HepG2 (cell line): Measurements from ENCODE around the gene PIAS3. TPM values are rescaled to one million over a fixed set of nuclear protein-coding genes. Genes with fewer than 3 reads are reported as not detected.

Source experiments
- ATAC-seq: fragments of 200-7000 bp; cut with Tn5 transposase; 3 replicates; pipeline ENCODE4 v1.9.1; 2020; ENCODE audit warnings: mild to moderate bottlenecking, moderate library complexity
- BruUV-seq: library from RNA; stranded (reverse); fragments of 400-500 nt; replicated peaks from 2 replicates; lab custom pipeline; 2021; lab: Mats Ljungman, UMichigan
- CTCF ChIA-PET: fragments of 300-600 bp; formaldehyde crosslinking; extraction: SDS; loops from one replicate; lab custom pipeline; 2021; ENCODE audit warnings: low total read pairs, inconsistent platforms, low intra/inter-chr PET ratio; lab: Yijun Ruan, JAX
- POLR2A ChIA-PET: fragments of 350-600 bp; sonication (Branson Sonifier 250); formaldehyde crosslinking; loops from one replicate; lab custom pipeline; 2020; ENCODE audit warnings: antibody characterized with exemption, inconsistent platforms; lab: Yijun Ruan, JAX
- DNase-seq: peaks from one replicate; pipeline ENCODE4 v3.0.0-alpha.2; 2015; ENCODE audit warnings: low spot score
- FAIRE-seq: peaks from 3 replicates; lab custom pipeline; 2011; peaks lifted over from hg19 to GRCh38; lab: Jason Lieb, UNC
- H2AFZ ChIP-seq: one replicate; pipeline ENCODE4 v1.6.1; 2011; ENCODE audit warnings: low read length, inconsistent platforms
- H3K27ac ChIP-seq: fragments of 300-600 bp; 3 replicates; pipeline ENCODE4 v1.8.0; 2011; ENCODE audit warnings: mixed run types, mild to moderate bottlenecking, mixed read lengths, low read length, inconsistent platforms; ENCODE audit not compliant: insufficient read depth; ENCODE audit errors: extremely low read length
- H3K27me3 ChIP-seq, 2 experiments: fragments of 200-600 bp in 1 of 2; 2 replicates in 1 of 2; 3 replicates in 1 of 2; pipeline versions ENCODE4 v1.6.0 to v1.8.0; 2011; ENCODE audit warnings: low read length in 2 of 2, mild to moderate bottlenecking in 2 of 2, moderate library complexity in 2 of 2, inconsistent platforms in 1 of 2; ENCODE audit not compliant: insufficient read depth in 2 of 2, control insufficient read depth in 1 of 2
- H3K36me3 ChIP-seq, 2 experiments: fragments of 200-600 bp in 1 of 2; replicated peaks in 1 of 2; 2 replicates in 1 of 2; 3 replicates in 1 of 2; pipeline versions ENCODE4 v1.5.1 to v1.8.0; 2011; ENCODE audit warnings: low read length in 2 of 2, inconsistent platforms in 1 of 2; ENCODE audit not compliant: insufficient read depth in 2 of 2, control insufficient read depth in 1 of 2
- H3K4me1 ChIP-seq: 2 replicates; pipeline ENCODE4 v1.5.1; 2012; ENCODE audit warnings: low read length, inconsistent platforms; ENCODE audit not compliant: insufficient read depth
- H3K4me2 ChIP-seq: 2 replicates; pipeline ENCODE4 v1.6.0; 2011; ENCODE audit warnings: low read depth, low read length, inconsistent platforms
- H3K4me3 ChIP-seq, 3 experiments: fragments of 200-600 bp in 1 of 3; sonication (generic), shearing (Covaris generic) in 1 of 3; replicated peaks in 1 of 3; 2 replicates each; pipeline ENCODE4 v1.5.1; 2011 to 2016; ENCODE audit warnings: low read length in 3 of 3, inconsistent platforms in 2 of 3, low read depth in 2 of 3, mild to moderate bottlenecking in 2 of 3, control low read depth in 1 of 3, mixed read lengths in 1 of 3; ENCODE audit not compliant: insufficient read depth in 1 of 3
- H3K79me2 ChIP-seq: one replicate; pipeline ENCODE4 v1.6.1; 2011; ENCODE audit warnings: low read length, inconsistent platforms; ENCODE audit not compliant: insufficient read depth
- H3K9ac ChIP-seq: 2 replicates; pipeline ENCODE4 v1.6.0; 2011; ENCODE audit warnings: mild to moderate bottlenecking, low read depth, low read length, inconsistent platforms; ENCODE audit not compliant: insufficient read depth
- H3K9me3 ChIP-seq: 2 replicates; pipeline ENCODE4 v1.5.1; 2012; ENCODE audit warnings: mild to moderate bottlenecking, low read length
- H4K20me1 ChIP-seq: 2 replicates; pipeline ENCODE4 v1.6.0; 2011; ENCODE audit warnings: inconsistent platforms, mild to moderate bottlenecking, low read length, moderate library complexity; ENCODE audit not compliant: insufficient read depth
- ARNTL ChIP-seq: sonication (generic); formaldehyde crosslinking; IDR thresholded peaks from 2 replicates; pipeline ENCODE4 v1.4.0; 2020; ENCODE audit warnings: mild to moderate bottlenecking, missing genetic modification reagents
- MED13 ChIP-seq: sonication (generic); formaldehyde crosslinking; IDR thresholded peaks from 2 replicates; pipeline ENCODE4 v1.5.0; 2020; ENCODE audit warnings: missing genetic modification reagents
- MIXL1 ChIP-seq: IDR thresholded peaks from 2 replicates; pipeline ENCODE4 v1.6.1; 2016
- MXI1 ChIP-seq: IDR thresholded peaks from 3 replicates; pipeline ENCODE4 v1.6.1; 2012; ENCODE audit warnings: low read depth, low read length, inconsistent platforms, borderline replicate concordance
- NBN ChIP-seq: fragments of 450-650 bp; conservative IDR thresholded peaks from 2 replicates; pipeline ENCODE4 v1.6.1; 2017
- PHB2 ChIP-seq: fragments of 450-650 bp; IDR thresholded peaks from 2 replicates; pipeline ENCODE4 v1.6.1; 2018; ENCODE audit not compliant: partially characterized antibody
- REXO4 ChIP-seq: sonication (generic); formaldehyde crosslinking; IDR thresholded peaks from 2 replicates; pipeline ENCODE4 v1.8.0; 2022; ENCODE audit warnings: missing genetic modification reagents, mild to moderate bottlenecking, borderline replicate concordance
- STAG1 ChIP-seq: sonication (generic); formaldehyde crosslinking; IDR thresholded peaks from 2 replicates; pipeline ENCODE4 v1.4.0; 2020; ENCODE audit warnings: missing genetic modification reagents
- ZBTB10 ChIP-seq: sonication (generic); formaldehyde crosslinking; IDR thresholded peaks from 2 replicates; pipeline ENCODE4 v1.4.0; 2020; ENCODE audit warnings: missing genetic modification reagents, borderline replicate concordance
- ZEB1 ChIP-seq: IDR thresholded peaks from 2 replicates; pipeline ENCODE4 v1.6.1; 2012; ENCODE audit warnings: mild to moderate bottlenecking, low read depth, inconsistent platforms; ENCODE audit not compliant: insufficient replicate concordance
- ZNF12 ChIP-seq: sonication (generic); formaldehyde crosslinking; IDR thresholded peaks from 2 replicates; pipeline ENCODE4 v1.5.0; 2020; ENCODE audit warnings: missing genetic modification reagents
- ZNF431 ChIP-seq: sonication (generic); formaldehyde crosslinking; IDR thresholded peaks from 2 replicates; pipeline ENCODE4 v1.9.0; 2022; ENCODE audit warnings: missing genetic modification reagents, low read depth, mild to moderate bottlenecking, borderline replicate concordance
- ZNF589 ChIP-seq: sonication (generic); formaldehyde crosslinking; conservative IDR thresholded peaks from 2 replicates; pipeline ENCODE4 v1.8.0; 2022; ENCODE audit warnings: mild to moderate bottlenecking, moderate library complexity, missing genetic modification reagents
- ZNF709 ChIP-seq: sonication (generic); formaldehyde crosslinking; IDR thresholded peaks from 2 replicates; pipeline ENCODE4 v1.5.0; 2020; ENCODE audit warnings: mild to moderate bottlenecking, missing genetic modification reagents
- WGBS: methylation state at CpG from one replicate; pipeline ENCODE4 v1.1.6; 2017; ENCODE audit warnings: low lambda C conversion rate; 5-methylcytosine and 5-hydroxymethylcytosine counted together
- in situ Hi-C: cut with HindIII; loops from 2 replicates; pipeline ENCODE4 v1.10.0; 2017; ENCODE audit warnings: low pct_unique_long_range_greater_than_20kb; ENCODE audit not compliant: extremely low pct_ligation_motif_present
- intact Hi-C: fragments of 100-400 bp; cut with micrococcal nuclease; formaldehyde crosslinking; loops from one replicate; pipeline ENCODE4 v1.10.0; 2022; ENCODE audit not compliant: unreplicated experiment
- polyA plus RNA-seq, 8 experiments: library from polyadenylated mRNA; depleted of rRNA in 3 of 8; stranded (reverse) in 7 of 8; unstranded in 1 of 8; fragments of >200 nt; fragmentation: Illumina TruSeq in 4 of 8; extraction: Trizol in 4 of 8; gene quantifications; 2 replicates each; pipeline versions ENCODE4 v1.2.1 to v1.2.3, GENCODE V29; 2011 to 2016; ENCODE audit warnings: low read depth in 4 of 8, missing spikeins in 1 of 8, mixed read lengths in 1 of 8; ENCODE audit not compliant: insufficient read depth in 1 of 8
- total RNA-seq, 5 experiments: library from RNA; depleted of rRNA; stranded (reverse); fragments of >200 nt; fragmentation: Illumina TruSeq; extraction: Trizol; gene quantifications; 2 replicates each; pipeline ENCODE4 v1.2.3, GENCODE V29; 2016; ENCODE audit warnings: low read depth in 1 of 5
- TF ChIP-seq, protein P1 (sequence below): sonication (generic); formaldehyde crosslinking; IDR thresholded peaks from 2 replicates; pipeline ENCODE4 v1.5.0; 2020; ENCODE audit warnings: mild to moderate bottlenecking, missing genetic modification reagents

The PIAS3 gene
- total and polyA plus RNA-seq, 2 of the 13 experiments (the other 11 are each of a cell fraction or from before 2014, with no cell fraction given), result 3.7 to 8.0 TPM

GRCh38 chr1:145884675-145885074 lies 25.8 kb upstream of the PIAS3 start:
- Histone ChIP-seq H4K20me1 (no peaks in the 10 kb centered on the region), H3K4me1 (peaks cover 32% of the 10 kb centered on the region), H3K4me2 (no peak overlapping the region), H3K9ac (no peak overlapping the region), H3K27me3 (peaks cover 2 to 30% of the 10 kb centered on the region in 2 experiments), H3K36me3 (no peaks in the 10 kb centered on the region), H3K4me3 (no peak overlapping the region)
- FAIRE-seq, result no peak
- 13% methylated on average over 1 of the region's 1 CpG for WGBS
- ChIA-PET CTCF (no interaction called here), POLR2A (interaction anchor here (1.2 kb wide), 1 partner anchor 26 kb away, joined by 3 read pairs; the partner anchor contains the start of gene PIAS3)
- no TSS peak for BruUV-seq
- in situ Hi-C loops, result loop anchor here (5.0 to 10.0 kb wide), 2 partner anchors 43 to 120 kb away; partner anchors contain the start of gene RBM8A
- TF ChIP-seq ZNF589 (CRISPR knock-in tag), result no peak
- TF ChIP-seq, all 625 proteins: peak for 0
- intact Hi-C loops, result no loop called here
- ATAC-seq, result no peak
- Histone ChIP-seq H3K79me2 (no peaks in the 10 kb centered on the region), H3K9me3 (no peaks in the 10 kb centered on the region), H2AFZ (no peak overlapping the region), H3K27ac (no peak overlapping the region)
- no peak for DNase-seq

- no TSS peak for BruUV-seq
- FAIRE-seq (no peak), DNase-seq (no peak), ATAC-seq (no peak)
- 16% methylated on average over 5 of the region's 5 CpGs for WGBS
- Histone ChIP-seq H3K4me2 (no peak overlapping the region), H3K9ac (no peak overlapping the region), H3K9me3 (no peaks in the 10 kb centered on the region), H3K79me2 (no peaks in the 10 kb centered on the region), H2AFZ (no peak overlapping the region), H3K36me3 (no peaks in the 10 kb centered on the region), H3K27ac (no peak overlapping the region), H3K27me3 (peaks cover 2 to 46% of the 10 kb centered on the region in 2 experiments; a peak in 4 of 5 replicates), H3K4me1 (0 out of 2 replicates have a peak, but pooled peaks cover 7% of the 10 kb centered on the region), H3K4me3 (no peak overlapping the region), H4K20me1 (no peaks in the 10 kb centered on the region)
- in situ Hi-C loops, result loop anchor here (10.0 kb wide), 1 partner anchor 125 kb away; no protein-coding TSS in a partner anchor
- ChIA-PET POLR2A (no interaction called here), CTCF (no interaction called here)
- intact Hi-C loops, result no loop called here
- TF ChIP-seq STAG1 (CRISPR knock-in tag) (no peak), ZNF12 (CRISPR knock-in tag) (no peak), ARNTL (CRISPR knock-in tag) (no peak), ZBTB10 (no peak), ZEB1 (no peak), NBN (no peak), MED13 (CRISPR knock-in tag) (no peak), MIXL1 (CRISPR knock-in tag) (no peak), REXO4 (CRISPR knock-in tag) (no peak), ZNF709 (no peak), PHB2 (no peak), ZNF431 (CRISPR knock-in tag) (no peak), MXI1 (no peak)
- TF ChIP-seq, protein P1, sequence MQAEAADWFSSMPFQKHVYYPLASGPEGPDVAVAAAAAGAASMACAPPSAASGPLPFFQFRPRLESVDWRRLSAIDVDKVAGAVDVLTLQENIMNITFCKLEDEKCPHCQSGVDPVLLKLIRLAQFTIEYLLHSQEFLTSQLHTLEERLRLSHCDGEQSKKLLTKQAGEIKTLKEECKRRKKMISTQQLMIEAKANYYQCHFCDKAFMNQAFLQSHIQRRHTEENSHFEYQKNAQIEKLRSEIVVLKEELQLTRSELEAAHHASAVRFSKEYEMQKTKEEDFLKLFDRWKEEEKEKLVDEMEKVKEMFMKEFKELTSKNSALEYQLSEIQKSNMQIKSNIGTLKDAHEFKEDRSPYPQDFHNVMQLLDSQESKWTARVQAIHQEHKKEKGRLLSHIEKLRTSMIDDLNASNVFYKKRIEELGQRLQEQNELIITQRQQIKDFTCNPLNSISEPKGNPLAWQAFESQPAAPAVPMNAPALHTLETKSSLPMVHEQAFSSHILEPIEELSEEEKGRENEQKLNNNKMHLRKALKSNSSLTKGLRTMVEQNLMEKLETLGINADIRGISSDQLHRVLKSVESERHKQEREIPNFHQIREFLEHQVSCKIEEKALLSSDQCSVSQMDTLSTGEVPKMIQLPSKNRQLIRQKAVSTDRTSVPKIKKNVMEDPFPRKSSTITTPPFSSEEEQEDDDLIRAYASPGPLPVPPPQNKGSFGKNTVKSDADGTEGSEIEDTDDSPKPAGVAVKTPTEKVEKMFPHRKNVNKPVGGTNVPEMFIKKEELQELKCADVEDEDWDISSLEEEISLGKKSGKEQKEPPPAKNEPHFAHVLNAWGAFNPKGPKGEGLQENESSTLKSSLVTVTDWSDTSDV (CRISPR knock-in tag), result no peak
These were observed 20.9 kb upstream of the PIAS3 start for GRCh38 chr1:145879775-145880174.
